GM23248 (cell line): ENCODE data around the gene RALGPS1. TPM values are rescaled to one million over a fixed set of nuclear protein-coding genes. Genes with fewer than 3 reads are reported as not detected.

Experiments
- DNase-seq: peaks from one replicate; pipeline ENCODE4 v3.0.0-alpha.2; 2015
- H2AFZ ChIP-seq: fragments of 200-600 bp; sonication (generic); 2 replicates; pipeline ENCODE4 v1.6.1; 2016; ENCODE audit warnings: antibody characterized with exemption
- H3F3A ChIP-seq: fragments of 200-600 bp; sonication (generic); 2 replicates; pipeline ENCODE4 v1.6.1; 2016; ENCODE audit warnings: mild to moderate bottlenecking, antibody characterized with exemption, mixed run types; ENCODE audit not compliant: insufficient read depth
- H3K27ac ChIP-seq: fragments of 200-600 bp; sonication (generic); 2 replicates; pipeline ENCODE4 v1.5.1; 2016; ENCODE audit warnings: mild to moderate bottlenecking
- H3K27me3 ChIP-seq: fragments of 200-600 bp; sonication (generic); replicated peaks from 2 replicates; pipeline ENCODE4 v1.6.1; 2016; ENCODE audit warnings: mild to moderate bottlenecking; ENCODE audit not compliant: insufficient read depth
- H3K36me3 ChIP-seq: fragments of 200-600 bp; sonication (generic); 2 replicates; pipeline ENCODE4 v1.6.1; 2016; ENCODE audit warnings: low read depth, mild to moderate bottlenecking
- H3K4me1 ChIP-seq: fragments of 200-600 bp; sonication (generic); 2 replicates; pipeline ENCODE4 v1.6.1; 2016; ENCODE audit warnings: mild to moderate bottlenecking; ENCODE audit not compliant: insufficient read depth
- H3K4me2 ChIP-seq: fragments of 200-600 bp; sonication (generic); one replicate; pipeline ENCODE4 v1.6.1; 2016; ENCODE audit warnings: mild to moderate bottlenecking; ENCODE audit not compliant: unreplicated experiment
- H3K4me3 ChIP-seq: fragments of 200-600 bp; sonication (generic); 2 replicates; pipeline ENCODE4 v1.5.1; 2016; ENCODE audit warnings: mild to moderate bottlenecking
- H3K79me2 ChIP-seq: fragments of 200-600 bp; sonication (generic); 2 replicates; pipeline ENCODE4 v1.6.1; 2016; ENCODE audit warnings: mild to moderate bottlenecking; ENCODE audit not compliant: insufficient read depth
- H3K9ac ChIP-seq: fragments of 200-600 bp; sonication (generic); 2 replicates; pipeline ENCODE4 v1.6.1; 2016; ENCODE audit warnings: mild to moderate bottlenecking
- H3K9me2 ChIP-seq: fragments of 200-600 bp; sonication (generic); 2 replicates; pipeline ENCODE4 v1.6.1; 2016; ENCODE audit warnings: mixed run types, mild to moderate bottlenecking, moderate library complexity; ENCODE audit not compliant: insufficient read depth
- H3K9me3 ChIP-seq: fragments of 200-600 bp; sonication (generic); one replicate; pipeline ENCODE4 v1.6.1; 2017; ENCODE audit warnings: low read depth
- H4K20me1 ChIP-seq: fragments of 200-600 bp; sonication (generic); 2 replicates; pipeline ENCODE4 v1.6.0; 2016; ENCODE audit not compliant: insufficient read depth
- EZH2 ChIP-seq: fragments of 200-600 bp; sonication (generic); IDR thresholded peaks from 2 replicates; pipeline ENCODE4 v1.6.1; 2018; ENCODE audit warnings: antibody characterized with exemption, mild to moderate bottlenecking; ENCODE audit not compliant: insufficient read depth, poor library complexity, severe bottlenecking
- EZH2phosphoT487 ChIP-seq: fragments of 200-600 bp; sonication (generic); IDR thresholded peaks from 2 replicates; pipeline ENCODE4 v1.6.1; 2018; ENCODE audit warnings: antibody characterized with exemption, moderate library complexity, mild to moderate bottlenecking, low read depth; ENCODE audit not compliant: insufficient read depth
- WGBS, 2 experiments: methylation state at CpG; one replicate each; pipeline ENCODE4 v1.1.6; 2015 to 2017; ENCODE audit warnings: low lambda C conversion rate in 2 of 2, low coverage in 1 of 2; ENCODE audit errors: missing lambda C conversion rate in 2 of 2; 5-methylcytosine and 5-hydroxymethylcytosine counted together
- in situ Hi-C: fragments of 300-500 bp; cut with MboI; formaldehyde crosslinking; loops from 2 replicates; pipeline ENCODE4 v1.15.0; 2020
- polyA plus RNA-seq: library from polyadenylated mRNA; unstranded; fragments of >200 nt; fragmentation: Nextera tagmentation; extraction: Ambion mirVana; gene quantifications from 2 replicates; pipeline ENCODE4 v1.2.1, GENCODE V29; 2016
- total RNA-seq: library from RNA; depleted of rRNA; stranded (reverse); fragments of >200 nt; shearing (Covaris generic); gene quantifications from 2 replicates; pipeline ENCODE4 v1.2.3, GENCODE V29; 2014

RALGPS1 gene
- total and polyA plus RNA-seq, 2 experiments from 2014 or later, result 0.54 to 1.8 TPM

GRCh38 chr9:127124111-127124531, 209.5 kb downstream of the RALGPS1 start:
- no peaks in the 10 kb centered on the region for H4K20me1 ChIP-seq
- no peak overlapping the region for H3K4me2 ChIP-seq
- no peak overlapping the region for H3K27ac ChIP-seq
- no peak for DNase-seq
- no peaks in the 10 kb centered on the region for H3K79me2 ChIP-seq
- H3K9me2 ChIP-seq, result no peaks in the 10 kb centered on the region
- H3K36me3 ChIP-seq, result no peaks in the 10 kb centered on the region
- no peak overlapping the region for H3K9ac ChIP-seq
- peaks cover 7% of the 10 kb centered on the region; the same call in 1 of the 2 replicates for H3F3A ChIP-seq
- TF ChIP-seq EZH2phosphoT487, result no peak
- no peak for TF ChIP-seq EZH2
- H3K9me3 ChIP-seq, result no peaks in the 10 kb centered on the region
- H3K4me3 ChIP-seq, result no peak overlapping the region
- no peaks in the 10 kb centered on the region for H3K27me3 ChIP-seq
- in situ Hi-C loops, result no loop called here
- WGBS, 2 experiments, result 94 to 97% methylated on average over 7 of the region's 7 CpGs
- peaks cover 22% of the 10 kb centered on the region for H3K4me1 ChIP-seq
- H2AFZ ChIP-seq, result no peak overlapping the region

GRCh38 chr9:127124792-127125191, 210.2 kb downstream of the RALGPS1 start:
- H3K27me3 ChIP-seq, result no peaks in the 10 kb centered on the region
- in situ Hi-C loops, result no loop called here
- no peak for DNase-seq
- H4K20me1 ChIP-seq, result no peaks in the 10 kb centered on the region
- no peak overlapping the region for H3K4me3 ChIP-seq
- peaks cover 7% of the 10 kb centered on the region; the same call in 1 of the 2 replicates for H3F3A ChIP-seq
- no peak overlapping the region for H2AFZ ChIP-seq
- H3K9me3 ChIP-seq, result no peaks in the 10 kb centered on the region
- H3K9ac ChIP-seq, result no peak overlapping the region
- H3K4me2 ChIP-seq, result no peak overlapping the region
- H3K4me1 ChIP-seq, result peaks cover 26% of the 10 kb centered on the region
- no peak overlapping the region for H3K27ac ChIP-seq
- 93 to 100% methylated on average over 2 of the region's 2 CpGs for WGBS, 2 experiments
- no peak for TF ChIP-seq EZH2phosphoT487
- TF ChIP-seq EZH2, result no peak
- H3K36me3 ChIP-seq, result no peaks in the 10 kb centered on the region
- no peaks in the 10 kb centered on the region for H3K79me2 ChIP-seq
- no peaks in the 10 kb centered on the region for H3K9me2 ChIP-seq

- in situ Hi-C loops, result no loop called here
- Histone ChIP-seq H3K36me3 (no peaks in the 10 kb centered on the region), H3K9me3 (no peaks in the 10 kb centered on the region), H2AFZ (no peak overlapping the region), H3K4me3 (no peak overlapping the region), H3K79me2 (no peaks in the 10 kb centered on the region), H3K27ac (no peak overlapping the region), H3K4me1 (peaks cover 35% of the 10 kb centered on the region), H3K9me2 (no peaks in the 10 kb centered on the region), H3K27me3 (no peaks in the 10 kb centered on the region), H4K20me1 (no peaks in the 10 kb centered on the region), H3F3A (peaks cover 27% of the 10 kb centered on the region), H3K9ac (no peak overlapping the region), H3K4me2 (no peak overlapping the region)
- peak; percentile 19 for DNase-seq
- TF ChIP-seq EZH2, result no peak
- TF ChIP-seq EZH2phosphoT487, result no peak
- 21 to 35% methylated on average over 1 of the region's 1 CpG for WGBS, 2 experiments
These were observed 212.4 kb downstream of the RALGPS1 start for GRCh38 chr9:127126971-127127370.

DNA sequence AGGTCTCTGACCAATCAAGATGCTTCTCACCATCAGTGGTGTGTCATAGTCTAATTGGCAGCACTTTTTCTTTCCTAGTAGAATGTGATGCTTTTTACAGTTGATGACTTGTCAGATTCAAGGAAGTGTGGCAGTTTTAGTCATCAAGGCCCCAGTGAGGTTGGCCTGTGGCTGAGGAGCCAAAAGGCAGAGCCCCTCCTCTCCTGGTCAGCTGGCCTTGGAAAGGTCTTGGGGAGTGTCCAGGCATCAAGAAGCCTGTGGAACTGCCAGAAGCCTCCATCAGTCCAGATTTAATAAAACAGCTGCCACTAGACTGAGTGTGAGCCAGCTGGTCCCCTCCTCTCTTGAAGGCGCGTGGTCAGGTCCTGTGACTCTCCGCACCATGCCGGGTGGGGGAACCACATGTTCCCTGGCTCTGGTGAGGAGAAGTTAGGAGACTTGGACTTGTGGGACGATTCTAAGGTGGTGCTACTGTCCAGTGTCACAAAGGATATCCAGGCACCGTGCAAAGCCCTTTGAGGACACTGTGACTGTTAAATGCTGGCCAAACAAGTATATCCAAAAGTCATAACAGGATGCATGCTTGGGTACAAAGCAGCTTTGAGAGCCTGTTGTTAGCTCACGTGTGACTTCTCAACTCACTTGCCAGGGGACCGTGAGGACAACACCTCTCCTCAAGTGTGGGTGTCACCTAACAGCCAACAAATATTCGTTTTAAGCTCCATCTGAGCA, 213.9 kb downstream of the RALGPS1 start:
- Histone ChIP-seq H2AFZ (no peak overlapping the region), H3K4me1 (peaks cover 43% of the 10 kb centered on the region), H3K79me2 (no peaks in the 10 kb centered on the region), H3K36me3 (no peaks in the 10 kb centered on the region), H3F3A (peaks cover 30% of the 10 kb centered on the region), H3K4me3 (no peak overlapping the region), H3K27me3 (no peaks in the 10 kb centered on the region), H4K20me1 (no peaks in the 10 kb centered on the region), H3K27ac (no peak overlapping the region), H3K9me3 (no peaks in the 10 kb centered on the region), H3K4me2 (peak overlapping the region; percentile 5), H3K9me2 (no peaks in the 10 kb centered on the region), H3K9ac (0 out of 2 replicates have a peak overlapping the region, but pooled peaks have one; percentile 3)
- TF ChIP-seq EZH2phosphoT487, result no peak
- TF ChIP-seq EZH2, result no peak
- DNase-seq, result peak; percentile 65
- 16 to 26% methylated on average over 9 of the region's 9 CpGs for WGBS, 2 experiments
- in situ Hi-C loops, result no loop called here
